ENCODE results near the gene CLDN34.

CLDN34 gene

DNA sequence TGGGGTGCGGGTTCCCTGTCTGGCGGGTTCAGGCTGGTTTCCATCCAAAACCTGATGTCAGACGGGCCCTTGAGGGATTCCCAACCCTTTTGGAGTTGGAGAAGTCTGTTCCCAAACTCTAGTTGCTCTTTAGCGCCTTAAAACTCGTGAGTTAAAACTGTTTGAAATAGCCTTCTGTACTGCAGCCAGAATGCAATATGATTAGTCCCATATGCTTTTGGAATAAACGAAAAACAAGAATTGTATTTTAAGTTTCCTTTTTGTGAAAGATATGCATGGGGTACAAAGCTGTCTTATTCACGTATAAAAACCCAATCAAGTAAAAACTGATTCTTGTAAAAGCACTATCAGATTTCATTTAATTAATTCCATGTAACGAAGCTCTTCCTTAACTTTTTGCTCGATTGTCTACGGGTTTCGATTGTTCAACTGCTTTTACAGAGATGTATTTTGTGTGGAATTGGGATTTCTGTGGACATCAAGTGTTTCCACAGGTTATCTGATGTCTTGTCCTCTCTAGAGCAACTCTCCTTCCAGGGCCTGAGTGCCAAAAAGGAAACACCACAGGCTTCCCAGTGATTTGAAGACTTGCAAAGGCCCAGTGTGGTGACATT is 49.5 kb downstream of the CLDN34 start:
- DNase-seq (ENCODE audit: low read depth) = no peak

- no peak for DNase-seq (ENCODE audit: low read depth)
Observed at GRCh38 chrX:10017872-10018271, 50.7 kb downstream of the CLDN34 start.

All from GM04503 (cell line).